GM19239 (cell line): ENCODE results near the gene PTRH1.

Source experiments
- DNase-seq: peaks from one replicate; pipeline ENCODE4 v3.0.0; 2011; ENCODE audit warnings: low spot score; ENCODE audit not compliant: insufficient read length
- FAIRE-seq: peaks from 2 replicates; lab custom pipeline; 2011; peaks lifted over from hg19 to GRCh38; lab: Jason Lieb, UNC

The PTRH1 gene

GRCh38 chr9:127722055-127722745 is 6.7 kb upstream of the PTRH1 start:
- FAIRE-seq, result no peak
- DNase-seq, result no peak

GRCh38 chr9:127721391-127721821 is 5.9 kb upstream of the PTRH1 start:
- no peak for FAIRE-seq
- no peak for DNase-seq

GRCh38 chr9:127720865-127721227 is 5.4 kb upstream of the PTRH1 start:
- no peak for DNase-seq
- no peak for FAIRE-seq

- FAIRE-seq, result no peak
- DNase-seq, result no peak
These were observed 4.8 kb upstream of the PTRH1 start for GRCh38 chr9:127720031-127720864.

- FAIRE-seq, result no peak
These were observed 2.3 kb upstream of the PTRH1 start for GRCh38 chr9:127717766-127718165.

GRCh38 chr9:127716412-127716811 is 949 bp upstream of the PTRH1 start:
- DNase-seq (no peak), FAIRE-seq (no peak)

More at GRCh38 chr9:127717766-127718165, 2.3 kb upstream of the PTRH1 start:
- no peak for DNase-seq

- DNase-seq (no peak), FAIRE-seq (no peak)
These were observed 453 bp downstream of the PTRH1 start for GRCh38 chr9:127714951-127715469.

GRCh38 chr9:127714020-127714750 is 1.3 kb downstream of the PTRH1 start:
- FAIRE-seq, result no peak
- no peak for DNase-seq

GRCh38 chr9:127712867-127713266 is 2.6 kb downstream of the PTRH1 start:
- no peak for FAIRE-seq
- DNase-seq, result no peak

- FAIRE-seq (no peak), DNase-seq (no peak)
These were observed 3.1 kb downstream of the PTRH1 start for GRCh38 chr9:127712371-127712770.

- no peak for DNase-seq
- FAIRE-seq, result no peak
These were observed 3.6 kb downstream of the PTRH1 start for GRCh38 chr9:127711831-127712274.

- DNase-seq, result no peak
- no peak for FAIRE-seq
These were observed 4.2 kb downstream of the PTRH1 start for GRCh38 chr9:127711226-127711701.

GRCh38 chr9:127710204-127710783 is 5.2 kb downstream of the PTRH1 start:
- no peak for FAIRE-seq
- no peak for DNase-seq

- FAIRE-seq, result no peak
- DNase-seq, result no peak
These were observed 6.4 kb downstream of the PTRH1 start for GRCh38 chr9:127708952-127709587.

GRCh38 chr9:127707766-127708165 is 7.7 kb downstream of the PTRH1 start:
- DNase-seq, result no peak

GRCh38 chr9:127706836-127707241 is 8.6 kb downstream of the PTRH1 start, which contains the start of gene CFAP157:
Gene CFAP157, plus strand, starts transcription at chr9:127706988. Its CDS starts 44 bp downstream, at chr9:127707032.
- DNase-seq (no peak), FAIRE-seq (no peak)

More at GRCh38 chr9:127707766-127708165, 7.7 kb downstream of the PTRH1 start:
- FAIRE-seq, result no peak

- DNase-seq (no peak), FAIRE-seq (no peak)
These were observed 9.7 kb downstream of the PTRH1 start for GRCh38 chr9:127705577-127706379.

- DNase-seq (no peak), FAIRE-seq (no peak)
These were observed 12.0 kb downstream of the PTRH1 start for GRCh38 chr9:127703289-127703946.
